H9 (cell line): ENCODE measurements around the gene SYNE2. TPM values are rescaled to one million over a fixed set of nuclear protein-coding genes. Genes with fewer than 3 reads are reported as not detected.

Experiments used
- DNase-seq: peaks from one replicate; pipeline ENCODE4 v3.0.0-alpha.2; 2017
- H2AFZ ChIP-seq: one replicate; pipeline ENCODE4 v1.6.1; 2013; ENCODE audit warnings: mild to moderate bottlenecking, low read length, control low read depth, moderate library complexity
- H2AK5ac ChIP-seq: 2 replicates; pipeline ENCODE4 v1.6.1; 2013; ENCODE audit warnings: low read length, control low read depth, mixed read lengths; ENCODE audit not compliant: insufficient read length
- H2BK120ac ChIP-seq: one replicate; pipeline ENCODE4 v1.6.1; 2013; ENCODE audit warnings: low read depth, mild to moderate bottlenecking, low read length, control low read depth, inconsistent platforms; ENCODE audit not compliant: poor library complexity, severe bottlenecking
- H2BK12ac ChIP-seq: 2 replicates; pipeline ENCODE4 v1.6.1; 2013; ENCODE audit warnings: low read length, control low read depth, mixed read lengths, low read depth; ENCODE audit not compliant: insufficient read length
- H2BK15ac ChIP-seq: 2 replicates; pipeline ENCODE4 v1.6.1; 2013; ENCODE audit warnings: low read depth, low read length, control low read depth
- H2BK20ac ChIP-seq: one replicate; pipeline ENCODE4 v1.6.1; 2013; ENCODE audit warnings: low read depth, mild to moderate bottlenecking, low read length, control low read depth, inconsistent platforms; ENCODE audit not compliant: poor library complexity, severe bottlenecking
- H2BK5ac ChIP-seq: 2 replicates; pipeline ENCODE4 v1.6.1; 2013; ENCODE audit warnings: low read length, control low read depth, mixed read lengths; ENCODE audit not compliant: insufficient read length
- H3K14ac ChIP-seq: 2 replicates; pipeline ENCODE4 v1.6.1; 2013; ENCODE audit warnings: low read length, control low read depth; ENCODE audit not compliant: insufficient read depth
- H3K18ac ChIP-seq: 2 replicates; pipeline ENCODE4 v1.6.1; 2013; ENCODE audit warnings: low read depth, mild to moderate bottlenecking, mixed read lengths, low read length, control low read depth; ENCODE audit not compliant: insufficient read length
- H3K23ac ChIP-seq: 2 replicates; pipeline ENCODE4 v1.6.1; 2013; ENCODE audit warnings: low read length, control low read depth, mixed read lengths, low read depth; ENCODE audit not compliant: insufficient read length
- H3K23me2 ChIP-seq: 2 replicates; pipeline ENCODE4 v1.6.1; 2013; ENCODE audit warnings: low read depth, mild to moderate bottlenecking, mixed read lengths, low read length, control low read depth; ENCODE audit not compliant: insufficient read length, poor library complexity, severe bottlenecking
- H3K27ac ChIP-seq: 2 replicates; pipeline ENCODE4 v1.5.1; 2013; ENCODE audit warnings: low read length, control low read depth, mixed read lengths, low read depth; ENCODE audit not compliant: insufficient read length
- H3K27me3 ChIP-seq: 2 replicates; pipeline ENCODE4 v1.6.1; 2013; ENCODE audit warnings: low read length, control low read depth, inconsistent platforms; ENCODE audit not compliant: insufficient read depth
- H3K4ac ChIP-seq: 2 replicates; pipeline ENCODE4 v1.6.1; 2013; ENCODE audit warnings: low read depth, mild to moderate bottlenecking, control low read depth, inconsistent platforms, low read length, moderate library complexity
- H3K4me1 ChIP-seq: 2 replicates; pipeline ENCODE4 v1.6.1; 2013; ENCODE audit warnings: low read length, control low read depth, inconsistent platforms; ENCODE audit not compliant: insufficient read depth
- H3K4me2 ChIP-seq: 2 replicates; pipeline ENCODE4 v1.6.1; 2013; ENCODE audit warnings: low read length, control low read depth, mixed read lengths; ENCODE audit not compliant: insufficient read length, insufficient read depth
- H3K56ac ChIP-seq: 2 replicates; pipeline ENCODE4 v1.6.1; 2013; ENCODE audit warnings: low read depth, mild to moderate bottlenecking, mixed read lengths, low read length, control low read depth; ENCODE audit not compliant: insufficient read length
- H3K79me1 ChIP-seq: 2 replicates; pipeline ENCODE4 v1.6.1; 2013; ENCODE audit warnings: low read depth, mild to moderate bottlenecking, moderate library complexity, low read length, control low read depth, inconsistent platforms; ENCODE audit not compliant: insufficient read depth, poor library complexity, severe bottlenecking
- H3K79me2 ChIP-seq: 2 replicates; pipeline ENCODE4 v1.6.1; 2013; ENCODE audit warnings: low read length, control low read depth, inconsistent platforms; ENCODE audit not compliant: insufficient read depth
- H3K9ac ChIP-seq: 2 replicates; pipeline ENCODE4 v1.6.1; 2013; ENCODE audit warnings: low read length, control low read depth, mixed read lengths; ENCODE audit not compliant: insufficient read length; ENCODE audit errors: extremely low read depth
- H3K9me3 ChIP-seq: one replicate; pipeline ENCODE4 v1.6.1; 2013; ENCODE audit warnings: low read depth, low read length, inconsistent platforms; ENCODE audit not compliant: control insufficient read depth
- H3T11ph ChIP-seq: one replicate; pipeline ENCODE4 v1.6.1; 2013; ENCODE audit warnings: mild to moderate bottlenecking, low read length, control low read depth, inconsistent platforms
- H4K20me1 ChIP-seq: one replicate; pipeline ENCODE4 v1.6.1; 2013; ENCODE audit not compliant: control insufficient read depth, insufficient read length, insufficient read depth
- H4K5ac ChIP-seq: 2 replicates; pipeline ENCODE4 v1.6.1; 2013; ENCODE audit warnings: low read depth, mild to moderate bottlenecking, mixed read lengths, low read length, control low read depth; ENCODE audit not compliant: insufficient read length
- H4K8ac ChIP-seq: replicated peaks from 2 replicates; pipeline ENCODE4 v1.6.1; 2013; ENCODE audit warnings: low read length, control low read depth, mixed read lengths, low read depth; ENCODE audit not compliant: insufficient read length
- H4K91ac ChIP-seq: 2 replicates; pipeline ENCODE4 v1.6.1; 2013; ENCODE audit warnings: low read depth, mild to moderate bottlenecking, moderate library complexity, mixed read lengths, low read length, control low read depth; ENCODE audit not compliant: insufficient read length
- H3K27ac Mint-ChIP-seq, 3 experiments: 2 replicates in 2 of 3; 3 replicates in 1 of 3; pipeline ENCODE4 v1.8.0; 2020 to 2021; ENCODE audit warnings: mixed read lengths in 3 of 3, mild to moderate bottlenecking in 1 of 3, moderate library complexity in 1 of 3
- H3K27me3 Mint-ChIP-seq: 2 replicates; pipeline ENCODE4 v1.8.0; 2021; ENCODE audit warnings: low read depth, mild to moderate bottlenecking, moderate library complexity, mixed read lengths
- H3K36me3 Mint-ChIP-seq, 3 experiments: 2 replicates in 2 of 3; 3 replicates in 1 of 3; pipeline ENCODE4 v1.8.0; 2020 to 2021; ENCODE audit warnings: low read depth in 3 of 3, mixed read lengths in 3 of 3; ENCODE audit not compliant: insufficient read depth in 1 of 3
- H3K4me1 Mint-ChIP-seq, 2 experiments: 2 replicates each; pipeline ENCODE4 v1.8.0; 2020; ENCODE audit warnings: mixed read lengths in 2 of 2
- H3K4me3 Mint-ChIP-seq, 2 experiments: 2 replicates in 1 of 2; 3 replicates in 1 of 2; pipeline ENCODE4 v1.8.0; 2020 to 2021; ENCODE audit warnings: mild to moderate bottlenecking in 2 of 2, mixed read lengths in 2 of 2, moderate library complexity in 1 of 2
- H3K9me3 Mint-ChIP-seq, 2 experiments: 2 replicates in 1 of 2; 3 replicates in 1 of 2; pipeline ENCODE4 v1.8.0; 2020; ENCODE audit warnings: mild to moderate bottlenecking in 2 of 2, mixed read lengths in 2 of 2, moderate library complexity in 1 of 2
- WGBS: extraction: QIAGEN DNeasy Blood & Tissue Kit; methylation state at CpG from one replicate; pipeline ENCODE4 v1.1.7; 2013; ENCODE audit warnings: missing lambda C conversion rate, low lambda C conversion rate, mixed read lengths; ENCODE audit not compliant: insufficient read length; ENCODE audit errors: extremely low coverage; 5-methylcytosine and 5-hydroxymethylcytosine counted together
- total RNA-seq: library from RNA; stranded (reverse); gene quantifications from 2 replicates; pipeline ENCODE4 v1.2.1, GENCODE V29; 2021
- TF ChIP-seq, protein P1 (sequence below): fragments of 200-600 bp; sonication (generic); conservative IDR thresholded peaks from 3 replicates; pipeline ENCODE4 v1.8.0; 2021; ENCODE audit warnings: antibody characterized with exemption, mild to moderate bottlenecking

Gene SYNE2
- total RNA-seq, 1 experiment from 2014 or later = 43.3 TPM

DNA sequence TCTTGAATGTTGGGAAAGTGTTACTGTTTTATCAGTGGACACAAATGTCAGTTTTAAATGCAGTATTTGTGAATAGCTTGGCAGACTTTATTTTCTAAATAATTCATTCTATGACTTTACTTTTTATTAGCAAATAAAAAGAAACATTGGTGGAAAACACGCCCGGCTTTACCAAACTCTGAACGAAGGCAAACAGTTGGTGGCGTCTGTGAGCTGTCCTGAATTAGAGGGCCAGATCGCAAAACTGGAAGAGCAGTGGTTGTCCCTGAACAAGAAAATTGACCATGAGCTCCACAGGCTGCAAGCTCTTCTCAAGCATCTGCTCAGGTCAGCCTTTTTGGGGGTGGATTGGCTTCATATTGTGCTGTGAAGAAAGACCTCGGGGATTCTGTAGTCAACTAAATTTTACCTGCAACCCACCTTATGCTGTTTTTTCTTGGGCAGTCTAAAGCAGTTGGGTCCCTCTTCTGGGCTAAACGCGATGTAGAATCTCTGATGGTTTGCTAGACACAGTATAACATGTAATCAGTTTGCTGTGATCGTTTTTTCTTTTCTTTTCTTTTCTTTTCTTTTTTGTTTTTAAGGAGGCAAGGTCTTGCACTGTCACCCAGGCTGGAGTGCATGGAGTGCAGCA, 285.0 kb downstream of the SYNE2 start:
- Histone ChIP-seq H4K5ac (no peak overlapping the region), H4K8ac (no peak overlapping the region), H3K56ac (no peak overlapping the region), H2AK5ac (no peak overlapping the region), H3K18ac (no peak overlapping the region), H4K20me1 (no peaks in the 10 kb centered on the region), H2BK15ac (no peak overlapping the region), H3K23me2 (no peaks in the 10 kb centered on the region), H3K4me1 (no peaks in the 10 kb centered on the region), H3K79me2 (no peaks in the 10 kb centered on the region), H3K14ac (no peak overlapping the region), H2BK120ac (no peak overlapping the region), H3K79me1 (no peaks in the 10 kb centered on the region), H3T11ph (no peak overlapping the region), H3K4ac (no peak overlapping the region), H3K23ac (no peak overlapping the region), H2AFZ (no peak overlapping the region), H3K4me2 (no peak overlapping the region), H3K27me3 (no peaks in the 10 kb centered on the region), H3K9me3 (no peaks in the 10 kb centered on the region), H3K27ac (no peak overlapping the region), H4K91ac (no peak overlapping the region), H2BK5ac (no peak overlapping the region), H3K9ac (no peak overlapping the region), H2BK20ac (no peak overlapping the region), H2BK12ac (no peak overlapping the region)
- Mint-ChIP-seq H3K27me3 (no peaks in the 10 kb centered on the region), H3K27ac (peak overlapping the region in 1 of 3 experiments; percentile 26; a peak in 1 of 7 replicates), H3K4me3 (no peak overlapping the region), H3K9me3 (no peaks in the 10 kb centered on the region), H3K4me1 (no peaks in the 10 kb centered on the region), H3K36me3 (peaks cover 11 to 43% (median 23%) of the 10 kb centered on the region in 3 experiments; a peak in 6 of 7 replicates)
- TF ChIP-seq, protein P1, sequence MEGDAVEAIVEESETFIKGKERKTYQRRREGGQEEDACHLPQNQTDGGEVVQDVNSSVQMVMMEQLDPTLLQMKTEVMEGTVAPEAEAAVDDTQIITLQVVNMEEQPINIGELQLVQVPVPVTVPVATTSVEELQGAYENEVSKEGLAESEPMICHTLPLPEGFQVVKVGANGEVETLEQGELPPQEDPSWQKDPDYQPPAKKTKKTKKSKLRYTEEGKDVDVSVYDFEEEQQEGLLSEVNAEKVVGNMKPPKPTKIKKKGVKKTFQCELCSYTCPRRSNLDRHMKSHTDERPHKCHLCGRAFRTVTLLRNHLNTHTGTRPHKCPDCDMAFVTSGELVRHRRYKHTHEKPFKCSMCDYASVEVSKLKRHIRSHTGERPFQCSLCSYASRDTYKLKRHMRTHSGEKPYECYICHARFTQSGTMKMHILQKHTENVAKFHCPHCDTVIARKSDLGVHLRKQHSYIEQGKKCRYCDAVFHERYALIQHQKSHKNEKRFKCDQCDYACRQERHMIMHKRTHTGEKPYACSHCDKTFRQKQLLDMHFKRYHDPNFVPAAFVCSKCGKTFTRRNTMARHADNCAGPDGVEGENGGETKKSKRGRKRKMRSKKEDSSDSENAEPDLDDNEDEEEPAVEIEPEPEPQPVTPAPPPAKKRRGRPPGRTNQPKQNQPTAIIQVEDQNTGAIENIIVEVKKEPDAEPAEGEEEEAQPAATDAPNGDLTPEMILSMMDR = peak; percentile 60
- no peak for DNase-seq
- WGBS = no CpG with 5 or more reads among the region's 9 CpGs
